Ectodermal cell (in vitro differentiated cells): ENCODE results near the gene CUZD1.

Experiments used
- H3K27ac ChIP-seq: 2 replicates; pipeline ENCODE4 v1.7.0; 2013; ENCODE audit warnings: mild to moderate bottlenecking, low read depth, low read length; ENCODE audit not compliant: insufficient read depth, poor library complexity, severe bottlenecking
- H3K27me3 ChIP-seq: 2 replicates; pipeline ENCODE4 v1.7.0; 2013; ENCODE audit warnings: mild to moderate bottlenecking, low read length; ENCODE audit not compliant: insufficient read depth, control insufficient read depth, poor library complexity, severe bottlenecking
- H3K36me3 ChIP-seq: one replicate; pipeline ENCODE4 v1.7.0; 2013; ENCODE audit warnings: low read length; ENCODE audit not compliant: control insufficient read depth, insufficient read depth
- H3K4me1 ChIP-seq: one replicate; pipeline ENCODE4 v1.7.0; 2013; ENCODE audit warnings: low read length; ENCODE audit not compliant: control insufficient read depth, insufficient read depth
- H3K4me3 ChIP-seq: 2 replicates; pipeline ENCODE4 v1.7.0; 2013; ENCODE audit warnings: low read depth, low read length, control low read depth; ENCODE audit not compliant: insufficient read depth
- H3K9me3 ChIP-seq: 2 replicates; pipeline ENCODE4 v1.7.0; 2013; ENCODE audit warnings: mild to moderate bottlenecking, low read length, moderate library complexity; ENCODE audit not compliant: control insufficient read depth
- WGBS, 2 experiments: methylation state at CpG; one replicate each; pipeline ENCODE4 v1.1.7; 2013; ENCODE audit warnings: missing lambda C conversion rate in 2 of 2; 5-methylcytosine and 5-hydroxymethylcytosine counted together

CUZD1 gene

GRCh38 chr10:122821808-122822207 lies 23.8 kb downstream of the CUZD1 start:
- Histone ChIP-seq H3K9me3 (no peaks in the 10 kb centered on the region), H3K4me1 (peaks cover under 1% of the 10 kb centered on the region), H3K27me3 (no peaks in the 10 kb centered on the region), H3K4me3 (no peak overlapping the region), H3K36me3 (no peaks in the 10 kb centered on the region), H3K27ac (no peak overlapping the region)
- WGBS, 2 experiments, result 91% methylated on average over 3 of the region's 3 CpGs

GRCh38 chr10:122815458-122815857 lies 30.2 kb downstream of the CUZD1 start:
- Histone ChIP-seq H3K36me3 (no peaks in the 10 kb centered on the region), H3K27me3 (no peaks in the 10 kb centered on the region), H3K4me3 (no peak overlapping the region), H3K9me3 (no peaks in the 10 kb centered on the region), H3K4me1 (no peaks in the 10 kb centered on the region), H3K27ac (no peak overlapping the region)
- 83 to 87% methylated on average over 5 of the region's 5 CpGs for WGBS, 2 experiments

- no peak overlapping the region for H3K27ac ChIP-seq
- no peak overlapping the region for H3K4me3 ChIP-seq
- WGBS, 2 experiments, result 92 to 100% methylated on average over 2 of the region's 2 CpGs
- H3K9me3 ChIP-seq, result no peaks in the 10 kb centered on the region
- no peaks in the 10 kb centered on the region for H3K4me1 ChIP-seq
- H3K27me3 ChIP-seq, result no peaks in the 10 kb centered on the region
- H3K36me3 ChIP-seq, result no peaks in the 10 kb centered on the region
Observed at GRCh38 chr10:122814493-122814892, 31.2 kb downstream of the CUZD1 start.

- Histone ChIP-seq H3K27ac (no peak overlapping the region), H3K36me3 (no peaks in the 10 kb centered on the region), H3K9me3 (no peaks in the 10 kb centered on the region), H3K4me1 (no peaks in the 10 kb centered on the region), H3K27me3 (no peaks in the 10 kb centered on the region), H3K4me3 (no peak overlapping the region)
- WGBS, 2 experiments, result 84 to 90% methylated on average over 4 of the region's 4 CpGs
Observed at GRCh38 chr10:122812751-122813150, 32.9 kb downstream of the CUZD1 start.

- Histone ChIP-seq H3K36me3 (no peaks in the 10 kb centered on the region), H3K27me3 (no peaks in the 10 kb centered on the region), H3K27ac (no peak overlapping the region), H3K9me3 (no peaks in the 10 kb centered on the region), H3K4me3 (no peak overlapping the region), H3K4me1 (no peaks in the 10 kb centered on the region)
- 93 to 96% methylated on average over 7 of the region's 7 CpGs for WGBS, 2 experiments
Observed at GRCh38 chr10:122802282-122802681, 43.4 kb downstream of the CUZD1 start.

GRCh38 chr10:122798704-122799231 lies 46.9 kb downstream of the CUZD1 start:
- Histone ChIP-seq H3K36me3 (no peaks in the 10 kb centered on the region), H3K9me3 (no peaks in the 10 kb centered on the region), H3K4me1 (no peaks in the 10 kb centered on the region), H3K27ac (no peak overlapping the region), H3K4me3 (no peak overlapping the region), H3K27me3 (no peaks in the 10 kb centered on the region)
- 92 to 93% methylated on average over 12 of the region's 12 CpGs for WGBS, 2 experiments

- WGBS, 2 experiments, result 25 to 47% methylated on average over 2 of the region's 2 CpGs
- no peaks in the 10 kb centered on the region for H3K36me3 ChIP-seq
- H3K27me3 ChIP-seq, result no peaks in the 10 kb centered on the region
Observed at GRCh38 chr10:122796796-122797195, 48.9 kb downstream of the CUZD1 start.

GRCh38 chr10:122795924-122796323 lies 49.7 kb downstream of the CUZD1 start:
- Histone ChIP-seq H3K27ac (no peak overlapping the region), H3K4me1 (no peaks in the 10 kb centered on the region), H3K36me3 (no peaks in the 10 kb centered on the region), H3K9me3 (no peaks in the 10 kb centered on the region), H3K4me3 (no peak overlapping the region), H3K27me3 (no peaks in the 10 kb centered on the region)
- WGBS, 2 experiments, result 86 to 92% methylated on average over 5 of the region's 5 CpGs

More at GRCh38 chr10:122796796-122797195, 48.9 kb downstream of the CUZD1 start:
- Histone ChIP-seq H3K27ac (no peak overlapping the region), H3K4me1 (no peaks in the 10 kb centered on the region), H3K9me3 (no peaks in the 10 kb centered on the region), H3K4me3 (no peak overlapping the region)

GRCh38 chr10:122786269-122786668 lies 59.4 kb downstream of the CUZD1 start:
- WGBS, 2 experiments, result 26 to 30% methylated on average over 3 of the region's 3 CpGs
- H3K36me3 ChIP-seq, result no peaks in the 10 kb centered on the region
- no peaks in the 10 kb centered on the region for H3K4me1 ChIP-seq
- H3K9me3 ChIP-seq, result no peaks in the 10 kb centered on the region
- no peaks in the 10 kb centered on the region for H3K27me3 ChIP-seq
- no peak overlapping the region for H3K27ac ChIP-seq
- no peak overlapping the region for H3K4me3 ChIP-seq

- H3K4me1 ChIP-seq, result no peaks in the 10 kb centered on the region
- WGBS, 2 experiments, result 83 to 90% methylated on average over 1 of the region's 1 CpG
- H3K4me3 ChIP-seq, result no peak overlapping the region
Observed at GRCh38 chr10:122782911-122783310, 62.7 kb downstream of the CUZD1 start.

More at GRCh38 chr10:122782911-122783310, 62.7 kb downstream of the CUZD1 start:
- Histone ChIP-seq H3K27me3 (no peaks in the 10 kb centered on the region), H3K9me3 (no peaks in the 10 kb centered on the region), H3K36me3 (no peaks in the 10 kb centered on the region), H3K27ac (no peak overlapping the region)
